Loucy (cell line): Measurements from ENCODE around the gene NANOS1.

Experiments
- CTCF ChIP-seq: fragments of 200-600 bp; sonication (generic); conservative IDR thresholded peaks from 2 replicates; pipeline ENCODE4 v1.5.1; 2014; ENCODE audit warnings: mild to moderate bottlenecking, antibody characterized with exemption, low read length
- EZH2phosphoT487 ChIP-seq: fragments of 200-600 bp; IDR thresholded peaks from 2 replicates; pipeline ENCODE4 v1.6.1; 2018; ENCODE audit warnings: antibody characterized with exemption, mild to moderate bottlenecking, moderate library complexity, borderline replicate concordance

DNA sequence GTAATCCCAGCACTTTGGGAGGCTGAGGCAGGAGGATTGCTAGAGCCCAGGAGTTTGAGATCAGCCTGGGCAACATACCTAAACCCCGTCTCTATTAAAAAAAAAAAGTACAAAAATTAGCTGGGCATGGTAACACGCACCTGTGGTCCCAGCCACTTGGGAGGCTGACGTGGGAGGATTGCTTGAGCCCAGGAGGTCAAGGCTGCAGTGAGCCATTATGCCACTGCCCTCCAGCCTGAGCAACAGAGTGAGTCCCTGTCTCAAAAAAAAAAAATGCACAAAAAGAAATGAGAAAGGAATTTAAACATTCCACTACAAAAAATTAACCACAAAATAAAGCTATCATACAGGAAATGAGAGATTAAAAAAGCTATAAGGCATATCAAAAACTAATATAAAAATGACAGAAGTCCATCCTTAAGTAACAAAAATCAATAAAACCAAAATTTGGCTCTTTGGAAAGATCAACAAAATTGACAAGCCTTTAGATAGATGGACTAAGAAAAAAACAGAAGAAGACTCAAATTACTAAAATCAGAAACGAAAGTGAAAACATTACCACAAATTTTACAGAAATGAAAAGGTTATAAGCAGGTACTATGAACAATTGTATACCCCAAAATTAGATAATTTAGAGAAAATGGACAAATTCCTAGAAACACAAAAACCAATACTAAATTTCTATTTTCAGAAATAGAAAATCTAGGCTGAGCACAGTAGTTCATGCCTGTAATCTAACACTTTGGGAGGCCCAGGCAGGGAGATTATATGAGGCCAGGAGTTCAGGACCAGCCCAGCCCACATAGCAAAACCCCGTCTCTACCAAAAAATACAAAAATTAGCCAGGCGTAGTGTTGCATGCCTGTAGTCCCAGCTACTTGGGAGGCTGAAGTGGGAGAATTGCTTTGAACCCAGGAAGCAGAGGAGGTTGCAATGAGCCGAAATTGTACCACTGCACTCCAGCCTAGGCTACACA, 42.4 kb upstream of the NANOS1 start:
- TF ChIP-seq CTCF (no peak), EZH2phosphoT487 (no peak)
